Measurements from ENCODE around the gene SMARCA4.
"Not testable (repeated sequence)": the region's sequence is repeated elsewhere in the genome, so short reads cannot be mapped to it uniquely, and the experiment has no call there.

The SMARCA4 gene

DNA sequence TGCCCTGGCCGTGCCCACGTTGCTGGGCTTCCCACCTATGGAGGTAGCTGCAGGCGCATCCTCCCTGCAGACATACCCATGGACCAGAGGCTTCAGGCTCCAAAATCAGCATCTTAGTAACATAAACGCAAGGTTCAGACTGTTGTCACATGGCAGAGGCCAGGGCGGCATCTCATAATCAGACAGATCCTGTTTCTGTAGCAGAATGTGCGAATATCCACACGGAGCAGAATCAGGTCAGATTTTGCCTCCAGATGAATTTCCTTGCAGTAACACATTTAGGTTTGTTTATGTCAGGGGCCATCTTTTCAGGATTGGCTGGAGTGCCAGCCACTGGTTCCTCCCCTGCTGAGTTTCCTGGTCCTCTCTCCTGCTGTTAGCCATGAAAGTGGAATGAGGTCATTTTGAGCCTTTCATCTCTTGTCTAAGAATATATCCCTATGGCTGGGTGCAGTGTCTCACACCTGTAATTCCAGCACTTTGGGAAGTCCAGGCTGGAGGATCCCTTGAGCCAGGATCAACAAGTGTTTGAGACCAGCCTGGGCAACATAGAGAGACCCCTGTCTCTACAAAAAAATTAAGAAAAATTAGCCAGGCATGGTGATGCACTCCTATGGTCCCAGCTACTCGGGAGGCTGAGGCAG, 20.5 kb downstream of the SMARCA4 start:
- DNase-seq = no peak

GRCh38 chr19:10983026-10983425, 22.2 kb downstream of the SMARCA4 start:
- DNase-seq = no peak

- DNase-seq = no peak
These were observed 23.4 kb downstream of the SMARCA4 start for GRCh38 chr19:10984166-10984735.

DNA sequence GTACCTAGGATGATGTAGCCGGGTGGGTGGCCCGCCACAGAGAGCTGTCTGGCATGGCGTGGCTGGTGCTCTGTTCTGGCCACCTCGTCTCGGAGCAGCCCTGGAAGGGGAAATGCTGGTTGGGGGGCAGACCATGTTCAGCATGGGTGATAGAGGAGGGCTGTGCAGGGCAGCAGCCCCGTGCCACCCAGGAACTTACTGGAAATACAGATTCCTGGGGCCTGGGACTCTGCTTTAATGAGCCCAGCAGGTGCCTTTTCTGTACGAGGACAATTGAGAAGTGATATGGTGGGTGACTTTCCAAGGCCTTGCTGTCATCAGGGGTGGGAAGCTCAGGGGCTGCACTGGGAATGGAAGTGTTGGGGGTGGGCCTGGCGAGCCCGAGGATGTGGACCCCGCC, 24.7 kb downstream of the SMARCA4 start:
- DNase-seq = no peak

- DNase-seq = no peak
These were observed 25.7 kb downstream of the SMARCA4 start for GRCh38 chr19:10986301-10987127.

- no peak for DNase-seq
These were observed 26.9 kb downstream of the SMARCA4 start for GRCh38 chr19:10987571-10988297.

GRCh38 chr19:10988380-10988779, 27.6 kb downstream of the SMARCA4 start:
- no peak for DNase-seq

DNA sequence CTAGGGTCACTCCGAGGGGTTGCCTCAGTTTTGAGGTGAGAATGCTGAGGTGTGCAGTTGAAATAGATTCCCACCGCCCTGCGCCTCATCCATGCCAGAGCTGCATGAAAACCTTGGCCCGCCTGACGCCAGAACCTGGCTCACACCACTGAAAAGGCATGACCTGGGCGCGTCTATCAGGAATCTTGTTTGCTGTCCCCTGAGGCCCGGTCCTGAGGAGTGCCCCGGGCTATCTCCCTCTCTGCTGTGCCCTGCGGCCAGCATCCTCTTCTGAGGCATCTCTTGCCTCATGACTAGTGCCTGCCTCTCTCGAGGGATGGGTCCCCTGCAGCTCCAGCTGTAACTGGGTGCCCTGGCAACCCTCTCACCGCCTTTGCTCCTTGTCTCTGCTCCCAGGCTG, 28.1 kb downstream of the SMARCA4 start:
- DNase-seq = no peak

- DNase-seq = no peak
These were observed 30.2 kb downstream of the SMARCA4 start for GRCh38 chr19:10991076-10991475.

DNA sequence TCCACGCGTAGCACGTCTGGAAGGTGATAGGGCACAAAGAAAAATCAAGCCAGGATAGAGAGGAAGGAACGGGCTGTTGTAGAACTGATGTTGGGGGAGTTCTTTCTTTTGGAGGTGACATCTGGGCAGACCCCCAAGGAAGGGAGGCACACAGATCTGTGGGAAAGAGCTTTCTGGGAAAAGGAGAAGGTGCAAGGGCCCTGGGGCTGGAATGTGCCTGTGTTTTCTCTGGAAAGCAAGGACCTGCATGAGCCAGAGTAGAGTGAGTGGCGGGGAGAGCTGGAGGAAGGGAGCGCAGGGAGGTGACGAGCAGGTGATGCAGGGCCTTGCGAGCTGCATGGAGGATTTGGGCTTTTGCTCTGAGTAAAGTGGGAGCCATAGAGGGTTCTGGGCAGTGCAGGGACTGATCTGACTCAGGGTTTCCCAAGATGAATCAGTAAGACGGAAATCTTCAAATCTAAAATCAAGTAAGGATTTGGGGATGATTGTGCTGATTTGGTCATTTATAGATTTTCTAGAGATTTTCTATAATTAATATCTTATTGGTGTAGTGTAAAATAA, 30.8 kb downstream of the SMARCA4 start:
- no peak for DNase-seq

DNA sequence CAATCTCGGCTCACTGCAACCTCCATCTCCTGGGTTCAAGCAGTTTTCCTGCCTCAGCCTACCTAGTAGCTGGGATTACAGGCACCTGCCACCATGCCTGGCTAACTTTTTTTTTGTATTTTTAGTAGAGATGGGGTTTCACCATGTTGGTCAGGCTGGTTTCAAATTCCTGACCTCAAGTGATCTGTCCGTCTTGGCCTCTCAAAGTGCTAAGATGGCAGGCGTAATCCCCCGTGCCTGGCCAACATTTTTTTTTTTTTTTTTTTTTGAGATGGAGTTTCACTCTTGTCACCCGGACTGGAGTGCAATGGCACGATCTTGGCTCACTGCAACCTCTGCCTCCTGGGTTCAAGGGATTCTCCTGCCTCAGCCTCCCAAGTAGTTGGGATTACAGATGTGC, 31.3 kb downstream of the SMARCA4 start:
- not testable (repeated sequence) for DNase-seq

DNA sequence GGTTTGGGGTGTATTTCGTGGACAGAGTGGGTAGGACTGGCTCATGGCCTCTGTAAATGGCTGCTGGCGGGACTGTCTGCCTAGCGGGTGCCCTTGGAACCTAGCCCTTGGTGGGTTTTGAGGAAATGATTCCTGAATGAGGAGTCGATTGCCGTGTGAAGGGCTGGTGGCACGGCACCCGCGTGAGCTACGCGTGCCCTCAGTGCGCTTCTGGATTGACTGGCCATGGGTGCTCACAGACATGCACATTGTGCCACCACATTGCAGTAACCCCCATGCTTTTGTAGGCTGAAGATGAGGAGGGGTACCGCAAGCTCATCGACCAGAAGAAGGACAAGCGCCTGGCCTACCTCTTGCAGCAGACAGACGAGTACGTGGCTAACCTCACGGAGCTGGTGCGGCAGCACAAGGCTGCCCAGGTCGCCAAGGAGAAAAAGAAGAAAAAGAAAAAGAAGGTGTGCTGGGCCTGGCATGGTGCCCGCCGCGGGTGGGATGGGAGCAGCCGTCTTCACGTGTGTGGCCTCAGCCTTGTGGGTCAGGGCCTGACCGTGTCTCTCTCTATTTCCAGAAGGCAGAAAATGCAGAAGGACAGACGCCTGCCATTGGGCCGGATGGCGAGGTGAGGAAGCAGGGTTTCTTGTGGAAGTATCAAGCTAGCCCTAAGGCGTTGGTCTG, 35.2 kb downstream of the SMARCA4 start:
- DNase-seq = no peak

DNA sequence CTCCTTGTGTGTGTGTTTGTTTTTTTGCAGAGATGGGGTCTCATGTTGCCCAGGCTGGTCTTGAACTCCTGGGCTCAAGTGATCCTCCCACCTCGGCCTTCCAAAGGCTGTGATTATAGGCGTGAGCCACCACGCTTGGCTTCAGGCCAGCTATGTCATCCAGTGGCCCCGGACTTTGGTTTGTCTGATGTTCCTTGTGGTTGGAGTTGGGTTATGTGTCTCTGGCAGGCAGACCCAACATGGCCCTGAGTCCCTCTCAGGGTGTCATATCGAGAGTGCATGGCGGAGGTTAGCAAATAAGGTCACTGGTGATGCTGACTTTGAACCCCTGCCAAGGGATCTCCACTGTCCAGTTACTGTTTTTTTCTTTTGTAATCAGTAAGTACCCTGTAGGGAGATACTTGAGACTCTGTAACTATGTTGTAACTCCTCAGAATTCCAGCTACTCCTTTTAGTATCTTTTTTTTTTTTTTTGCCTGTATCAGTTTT, 37.3 kb downstream of the SMARCA4 start:
- no peak for DNase-seq

DNA sequence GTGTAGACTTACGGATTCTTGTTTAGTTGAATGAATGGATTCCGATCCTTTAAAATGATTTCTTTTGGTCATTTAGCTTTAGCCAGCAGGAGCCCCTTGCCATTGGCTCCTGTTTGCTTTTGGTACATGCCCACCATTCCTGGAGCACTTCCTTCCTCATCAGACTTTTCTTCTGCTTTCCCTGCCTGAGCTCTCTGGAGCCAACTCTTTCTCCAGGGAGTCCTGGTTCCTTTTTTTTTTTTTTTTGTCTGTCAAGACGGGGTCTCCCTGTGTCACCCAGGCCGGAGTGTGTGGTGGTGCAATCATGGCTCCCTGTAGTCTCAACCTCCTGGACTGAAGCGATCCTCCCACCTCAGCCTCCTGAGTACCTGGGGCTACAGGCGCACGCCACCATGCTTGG, 37.8 kb downstream of the SMARCA4 start:
- DNase-seq = no peak

- no peak for DNase-seq
These were observed 44.7 kb downstream of the SMARCA4 start for GRCh38 chr19:11005521-11005920.

- no peak for DNase-seq
These were observed 46.6 kb downstream of the SMARCA4 start for GRCh38 chr19:11007385-11007784.

DNA sequence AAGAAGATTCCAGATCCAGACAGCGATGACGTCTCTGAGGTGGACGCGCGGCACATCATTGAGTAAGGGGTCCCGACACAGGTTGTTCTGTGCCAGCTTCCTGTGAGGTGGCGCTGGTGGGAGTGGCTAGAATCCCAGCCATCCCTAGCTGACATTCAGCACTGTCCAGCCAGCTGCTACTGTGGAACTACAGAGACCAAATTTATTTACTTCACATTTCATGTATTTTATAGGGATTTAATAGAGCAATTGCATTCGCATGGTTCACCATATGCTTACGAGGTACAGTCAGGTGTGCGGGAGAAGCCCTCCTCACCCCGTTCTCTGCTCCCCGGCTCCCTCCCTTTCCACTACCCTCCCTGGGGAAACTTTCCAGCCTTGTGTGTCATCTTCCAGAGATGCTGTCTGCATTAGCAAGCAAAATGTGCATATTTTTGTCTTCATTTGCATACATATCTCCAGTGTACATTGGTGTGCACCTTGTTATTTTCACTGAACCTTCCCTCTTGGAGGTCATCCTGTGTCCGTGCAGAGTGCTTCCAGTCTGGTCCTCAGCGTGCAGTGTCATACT, 47.2 kb downstream of the SMARCA4 start:
- DNase-seq = no peak

DNA sequence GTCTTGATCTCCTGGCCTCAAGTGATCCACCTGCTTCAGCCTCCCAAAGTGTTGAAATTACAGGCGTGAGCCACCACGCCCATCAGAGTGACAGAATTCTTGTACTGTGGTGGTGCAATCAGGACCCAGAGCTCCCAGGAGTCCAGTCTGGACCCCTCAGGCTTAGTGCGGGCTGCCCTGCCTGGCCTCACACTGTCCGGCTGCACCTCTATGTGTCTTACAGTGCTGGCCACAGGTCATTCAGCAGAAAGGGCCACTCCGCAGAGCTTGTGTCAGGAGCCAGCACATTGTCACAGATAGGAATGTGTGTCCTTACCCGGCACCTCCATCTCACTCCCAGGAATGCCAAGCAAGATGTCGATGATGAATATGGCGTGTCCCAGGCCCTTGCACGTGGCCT, 49.2 kb downstream of the SMARCA4 start:
- DNase-seq = no peak

DNA sequence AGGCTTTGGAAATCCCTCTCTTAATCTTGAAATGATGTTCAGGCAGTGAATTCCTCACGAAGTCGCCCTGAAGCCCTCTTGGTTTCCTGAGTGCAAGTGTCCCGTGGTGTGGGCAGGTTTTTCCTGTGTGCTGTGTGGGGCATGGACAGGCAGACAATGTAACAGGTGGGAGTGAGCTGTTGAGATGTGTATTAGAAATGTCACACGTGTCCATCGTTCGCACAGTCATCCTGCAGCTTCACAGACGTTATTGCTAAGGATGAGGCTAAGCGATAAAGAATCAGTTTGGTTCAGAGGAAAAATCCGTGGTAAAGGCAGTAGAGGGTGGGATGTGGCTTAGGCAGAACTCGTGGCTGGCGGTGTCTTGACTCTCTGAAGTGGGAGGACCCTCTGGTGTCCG, 51.7 kb downstream of the SMARCA4 start:
- DNase-seq = no peak

GRCh38 chr19:11013771-11014170, 52.9 kb downstream of the SMARCA4 start:
- no peak for DNase-seq

GRCh38 chr19:11014403-11014911, 53.6 kb downstream of the SMARCA4 start:
- no peak for DNase-seq

DNA sequence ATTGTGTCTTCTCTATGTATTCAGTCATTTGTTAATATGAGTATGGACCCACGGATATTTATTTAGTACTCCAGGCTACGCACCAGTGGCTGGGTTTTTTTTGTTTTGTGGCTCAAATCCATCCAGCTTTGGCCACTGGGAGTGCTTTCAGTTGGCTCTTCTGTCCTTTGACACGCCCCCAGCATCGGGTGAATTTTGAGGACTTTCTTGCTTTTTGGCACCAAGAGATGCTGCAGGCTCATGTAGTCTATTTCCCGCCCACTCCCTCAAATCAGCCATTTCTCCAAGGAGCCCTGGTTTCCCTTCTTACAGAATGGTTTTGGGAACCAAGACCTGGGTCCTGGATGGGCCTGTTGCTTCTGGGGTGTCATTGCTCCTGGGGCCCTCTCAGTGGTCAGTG, 55.8 kb downstream of the SMARCA4 start:
- DNase-seq = no peak

All from SW 1271 (cell line).